ENCODE measurements around the gene MRPL11. TPM values are rescaled to one million over a fixed set of nuclear protein-coding genes. Genes with fewer than 3 reads are reported as not detected.

Gene MRPL11
- total and polyA plus RNA-seq, 2 of the 13 experiments (the other 11 are each of a cell fraction or from before 2014, with no cell fraction given), result 72.9 to 176 TPM

- TF ChIP-seq SIX1 (CRISPR knock-in tag; IDR thresholded peaks at IDR 0.05; ENCODE audit: borderline replicate concordance) (peak; percentile 100), AGO2 (optimal IDR thresholded peaks at IDR 0.05; ENCODE audit: low read depth, low read length) (peak; percentile 30), ZNF451 (CRISPR knock-in tag; IDR thresholded peaks at IDR 0.05) (peak; percentile 100), ZNF282 (IDR thresholded peaks at IDR 0.05; ENCODE audit: partially characterized antibody) (no peak), ZNF3 (CRISPR knock-in tag; IDR thresholded peaks at IDR 0.05) (peak; percentile 100), TBL1XR1 (IDR thresholded peaks at IDR 0.05; ENCODE audit: borderline replicate concordance, low read length, partially characterized antibody) (peak; percentile 37), ZNF619 (CRISPR knock-in tag; IDR thresholded peaks at IDR 0.05) (peak; percentile 100), CBX1 (IDR thresholded peaks at IDR 0.05; ENCODE audit: low read depth) (peak; percentile 95), ZFP41 (CRISPR knock-in tag; IDR thresholded peaks at IDR 0.05; ENCODE audit: borderline replicate concordance) (peak; percentile 100), ZBTB3 (CRISPR knock-in tag; IDR thresholded peaks at IDR 0.05; ENCODE audit: borderline replicate concordance, low read depth) (peak; percentile 100), FOXK2 (IDR thresholded peaks at IDR 0.05) (no peak), ZNF614 (CRISPR knock-in tag; IDR thresholded peaks at IDR 0.05; ENCODE audit: borderline replicate concordance) (peak; percentile 100), PBX2 (CRISPR knock-in tag; IDR thresholded peaks at IDR 0.05) (peak; percentile 84), ZNF274 (CRISPR knock-in tag; IDR thresholded peaks at IDR 0.05) (peak; percentile 100), FIP1L1 (IDR thresholded peaks at IDR 0.05; ENCODE audit: borderline replicate concordance, insufficient read depth, low read depth, low read length) (peak; percentile 76; the same call in 1 of the 2 replicates), MLX (CRISPR knock-in tag; IDR thresholded peaks at IDR 0.05) (peak; percentile 100), SNAPC2 (CRISPR knock-in tag; IDR thresholded peaks at IDR 0.05) (peak; percentile 100), TBX3 (IDR thresholded peaks at IDR 0.05; ENCODE audit: borderline replicate concordance) (no peak), ATF3 (CRISPR knock-in tag; IDR thresholded peaks at IDR 0.05) (peak; percentile 100), LCORL (IDR thresholded peaks at IDR 0.05) (no peak), LCORL (CRISPR knock-in tag; IDR thresholded peaks at IDR 0.05) (peak; percentile 100), KLF6 (CRISPR knock-in tag; IDR thresholded peaks at IDR 0.05) (peak; percentile 100), HBP1 (CRISPR knock-in tag; IDR thresholded peaks at IDR 0.05; ENCODE audit: low read depth) (peak; percentile 100), RARG (CRISPR knock-in tag; IDR thresholded peaks at IDR 0.05; ENCODE audit: low read depth) (peak; percentile 100), SIX4 (CRISPR knock-in tag; IDR thresholded peaks at IDR 0.05) (peak; percentile 100)
These were observed 17.0 kb downstream of the MRPL11 start (continued) for GRCh38 chr11:66421492-66422205.

All from HepG2 (cell line).